NCI-H2196 (cell line): ENCODE data around the gene NSL1.
"Not testable (repeated sequence)": the region's sequence is repeated elsewhere in the genome, so short reads cannot be mapped to it uniquely, and the experiment has no call there.

Experiments
- DNase-seq: peaks from one replicate; lab custom pipeline; 2025; ENCODE audit not compliant: unreplicated experiment; lab: John Stamatoyannopoulos, UW

The NSL1 gene

DNA sequence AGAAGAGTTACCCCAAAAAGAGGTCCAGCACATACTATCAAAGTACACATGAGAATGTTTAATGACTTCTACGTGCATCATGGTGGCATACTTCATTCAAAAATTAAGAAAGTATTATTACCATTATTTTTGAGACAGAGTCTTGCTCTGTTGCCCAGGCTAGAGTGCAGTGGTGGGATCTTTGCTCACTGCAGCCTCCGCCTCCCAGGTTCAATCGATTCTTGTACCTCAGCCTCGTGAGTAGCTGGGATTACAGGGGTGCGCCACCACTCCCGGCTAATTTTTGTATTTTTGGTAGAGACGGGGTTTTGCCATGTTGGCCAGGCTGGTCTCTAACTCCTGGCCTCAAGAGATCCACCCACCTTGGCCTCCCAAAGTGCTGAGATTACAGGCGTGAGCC, 79.6 kb downstream of the NSL1 start:
- not testable (repeated sequence) for DNase-seq

DNA sequence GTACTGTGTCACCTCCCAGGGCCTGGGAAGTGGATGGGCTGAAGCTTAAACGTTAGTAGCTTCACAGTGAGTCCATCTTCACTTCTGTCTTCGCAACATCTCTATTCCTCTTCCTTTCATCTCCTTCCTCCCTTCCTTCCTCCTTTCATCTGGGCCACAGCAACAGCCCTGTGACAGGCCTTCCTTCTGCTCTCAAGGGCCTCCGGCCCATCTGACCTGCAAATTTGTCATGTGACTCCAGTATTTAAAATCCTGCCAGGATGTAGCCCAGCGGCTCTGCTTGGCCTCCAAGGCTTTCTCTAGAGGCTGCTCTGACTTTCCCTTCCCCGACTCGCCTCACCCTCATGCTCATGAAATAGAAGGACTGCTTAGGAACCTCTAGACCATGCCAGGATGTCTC, 81.0 kb downstream of the NSL1 start:
- DNase-seq: no peak

DNA sequence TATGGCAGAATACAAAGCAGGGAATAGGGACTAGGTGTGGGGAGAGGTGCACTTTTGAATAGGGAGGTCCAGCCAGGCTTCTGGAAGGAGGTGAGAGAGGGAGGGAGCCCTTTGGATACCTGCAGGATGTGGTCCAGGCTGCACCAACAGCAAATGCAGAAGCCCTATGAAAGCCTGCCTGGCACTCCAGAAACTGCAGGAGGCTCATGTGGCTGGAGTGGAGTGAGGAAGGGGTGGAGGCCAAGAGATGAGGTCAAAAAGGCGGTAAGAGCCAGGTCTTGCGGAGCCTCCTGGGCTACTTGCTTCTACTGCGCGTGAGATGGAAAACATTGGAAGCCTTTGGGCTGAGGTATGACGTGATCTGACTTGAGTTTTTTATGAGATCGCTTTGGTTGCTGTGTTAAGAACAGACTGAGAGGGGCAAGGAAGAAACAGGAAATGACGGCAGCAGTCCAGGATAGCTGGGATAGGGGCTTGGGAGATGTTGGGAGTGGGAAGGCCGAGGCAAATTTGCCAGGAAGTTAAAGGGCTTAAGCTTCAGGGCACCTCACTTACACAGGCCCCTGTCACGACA, 87.5 kb downstream of the NSL1 start:
- no peak for DNase-seq

DNA sequence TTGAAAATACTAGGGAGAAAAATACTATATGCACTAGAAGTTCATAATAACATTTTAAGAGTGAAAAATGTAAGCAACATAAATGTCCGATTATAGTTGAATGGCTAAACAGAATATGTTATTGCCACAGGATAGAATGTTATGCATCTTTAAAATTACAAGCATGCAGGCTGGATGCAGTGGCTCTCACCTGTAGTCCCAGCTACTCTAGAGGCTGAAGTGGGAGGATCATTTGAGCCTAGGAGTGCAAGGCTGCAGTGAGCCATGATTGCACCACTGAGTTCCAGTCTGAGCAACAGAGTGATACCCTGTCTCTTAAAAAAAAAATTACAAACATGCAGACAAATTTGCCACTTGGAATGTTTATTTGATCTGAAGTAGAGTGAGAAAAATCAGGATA, 88.9 kb downstream of the NSL1 start:
- no peak for DNase-seq

DNA sequence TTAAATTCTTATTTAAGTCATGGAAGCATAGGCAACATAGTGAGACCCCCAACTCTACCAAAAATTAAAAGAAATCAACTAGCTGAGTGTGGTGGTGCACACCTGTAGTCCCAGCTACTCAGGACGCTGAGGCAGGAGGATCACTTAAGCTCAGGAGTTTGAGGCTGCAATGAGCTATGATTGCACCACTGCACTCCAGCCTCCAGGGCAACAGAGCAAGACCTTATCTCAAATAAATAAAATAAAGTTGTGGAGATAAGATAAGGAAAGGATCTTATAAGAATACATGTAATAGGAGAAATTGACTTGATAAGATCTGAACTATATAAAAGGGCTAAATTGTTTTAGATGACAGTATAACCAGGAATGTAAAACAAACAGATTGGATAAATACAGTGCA, 89.7 kb downstream of the NSL1 start:
- no peak for DNase-seq

DNA sequence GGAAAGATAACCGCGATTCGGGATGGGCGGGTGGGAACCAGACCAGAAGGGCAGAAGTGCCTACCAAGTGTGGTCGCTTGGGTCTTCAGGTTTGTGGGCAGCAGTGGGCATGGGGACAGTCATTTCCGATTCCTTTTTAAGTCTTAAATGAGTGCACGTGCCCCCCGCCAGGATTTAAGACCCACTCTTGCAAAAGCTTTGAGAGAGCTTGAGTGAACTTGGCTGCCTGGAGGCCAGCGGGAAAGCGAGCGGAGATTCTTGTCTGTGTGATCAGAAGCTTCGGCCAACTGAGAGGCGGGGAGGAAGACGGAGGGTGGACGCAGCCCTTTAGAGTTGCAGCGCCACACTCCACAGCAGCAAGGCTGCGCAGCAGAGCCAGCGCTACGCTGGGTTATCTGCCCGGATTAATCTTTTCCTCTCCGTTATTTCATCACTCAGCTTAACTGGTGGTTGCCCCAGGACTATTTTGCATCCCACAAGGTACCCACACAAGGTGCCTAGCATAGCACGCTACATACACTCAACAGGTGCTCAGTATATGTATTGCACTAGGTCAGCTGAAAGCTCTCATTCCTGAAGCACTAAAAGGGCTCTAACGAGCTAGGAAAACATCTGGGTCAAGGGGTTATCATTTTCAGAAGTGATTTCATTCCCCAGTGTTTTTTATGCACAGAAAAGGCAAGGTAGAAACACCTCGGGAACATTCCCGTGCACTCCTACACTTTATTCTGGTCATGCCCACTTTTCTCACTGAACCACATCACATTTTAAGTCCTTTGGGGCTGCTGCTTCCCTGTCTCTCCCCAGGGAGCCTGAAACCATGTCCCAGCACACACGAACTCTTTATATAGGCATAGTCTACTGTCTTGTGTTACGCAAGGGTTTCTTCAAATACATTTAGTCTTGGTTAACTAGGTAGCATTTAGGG, 90.4 kb downstream of the NSL1 start:
- no peak for DNase-seq

- no peak for DNase-seq
Measured at GRCh38 chr1:212700223-212700891, 91.2 kb downstream of the NSL1 start.

DNA sequence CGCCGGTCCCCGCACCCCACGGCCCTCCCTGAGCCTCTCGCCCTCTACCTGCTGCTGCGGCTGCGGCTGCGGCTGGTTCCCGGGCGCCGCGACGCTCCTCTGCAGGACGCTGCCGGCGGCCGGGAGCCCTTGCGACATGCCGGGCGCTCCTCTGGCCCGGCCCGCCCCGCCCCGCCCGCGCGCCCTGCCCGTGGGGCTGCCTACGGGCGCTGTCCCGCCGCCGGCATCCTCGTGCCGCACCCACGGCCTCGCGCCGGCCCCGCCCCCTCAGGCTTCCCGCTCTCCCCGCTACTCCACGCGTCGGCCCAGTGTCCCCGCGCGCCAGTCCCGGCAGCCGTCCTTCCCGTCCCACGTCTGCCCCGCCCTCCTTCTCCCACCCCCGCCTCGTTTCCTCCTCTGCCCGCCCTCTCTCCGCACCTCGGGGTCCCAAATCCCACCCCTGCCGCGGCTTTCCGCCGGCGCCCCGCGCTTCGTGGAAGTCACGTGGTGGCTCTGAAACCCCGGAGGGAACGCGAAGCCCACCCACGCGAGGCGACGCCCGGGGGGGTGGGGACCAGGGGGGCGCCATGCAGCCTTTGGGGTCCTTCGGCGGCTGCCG, 91.9 kb downstream of the NSL1 start, which contains the start of gene BATF3:
TSS of gene BATF3 (minus strand) at position 216 of the 598 bp plus-strand sequence. CDS start at position 138, 78 bp downstream.
- peak; percentile 36 for DNase-seq

DNA sequence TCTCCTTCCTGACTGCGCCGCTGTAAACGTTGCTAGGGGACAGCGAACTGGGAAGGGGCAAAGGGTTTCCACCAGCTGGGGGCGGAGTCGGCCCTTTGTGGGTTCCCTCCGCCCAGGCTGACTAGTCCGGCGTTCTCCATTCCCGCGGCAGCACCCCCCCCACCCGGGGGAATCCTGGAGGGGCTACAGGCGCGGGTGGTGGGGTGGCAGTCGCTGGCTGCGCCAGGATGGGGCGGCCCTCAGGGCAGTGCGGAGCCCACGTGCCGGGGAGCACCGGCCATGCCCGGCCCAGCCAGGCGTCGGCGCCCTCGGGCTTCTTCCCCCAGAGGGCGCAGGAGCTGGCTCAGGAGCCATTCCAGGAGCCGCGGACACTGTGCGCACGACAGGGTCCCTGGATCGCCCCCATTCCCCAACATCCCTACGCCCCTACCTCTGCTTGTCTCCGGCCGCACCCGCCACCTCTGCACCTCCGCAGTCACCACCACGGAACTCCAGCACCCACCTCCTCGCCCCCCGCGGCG, 92.4 kb downstream of the NSL1 start:
- peak; percentile 66 for DNase-seq

DNA sequence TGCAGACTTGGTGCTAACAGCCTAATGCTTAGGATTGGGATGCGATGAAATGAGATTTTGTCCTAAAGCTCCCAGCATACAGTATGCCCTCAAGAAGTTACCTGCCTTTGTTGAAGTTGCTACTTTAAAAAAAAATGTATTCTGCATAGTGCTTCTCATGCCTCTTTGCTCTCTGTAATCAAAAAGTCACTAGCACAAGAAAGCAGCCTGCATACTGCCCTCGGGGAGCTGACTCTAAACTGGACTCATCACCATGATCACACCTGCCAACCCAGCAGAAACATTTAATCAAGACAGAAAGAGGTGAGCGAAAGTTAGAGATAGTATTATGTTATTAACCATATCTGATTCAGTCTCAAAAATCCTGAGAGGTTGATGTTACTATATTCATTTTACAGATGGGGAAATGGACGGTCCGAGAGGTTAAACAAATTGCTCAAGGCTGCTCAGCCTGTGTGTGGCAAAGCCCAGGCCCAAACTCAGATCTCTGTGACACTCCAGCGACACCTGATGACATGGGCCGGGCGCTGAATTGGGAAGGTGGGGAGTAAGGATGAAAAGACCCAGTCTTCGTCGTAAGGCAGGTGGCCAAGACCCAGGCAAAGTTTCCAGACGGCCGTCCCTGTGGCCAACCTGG, 93.0 kb downstream of the NSL1 start:
- DNase-seq: no peak

- DNase-seq: no peak
Measured at GRCh38 chr1:212696721-212697331, 94.8 kb downstream of the NSL1 start.

GRCh38 chr1:212692774-212693644, 98.6 kb downstream of the NSL1 start:
- DNase-seq: no peak

DNA sequence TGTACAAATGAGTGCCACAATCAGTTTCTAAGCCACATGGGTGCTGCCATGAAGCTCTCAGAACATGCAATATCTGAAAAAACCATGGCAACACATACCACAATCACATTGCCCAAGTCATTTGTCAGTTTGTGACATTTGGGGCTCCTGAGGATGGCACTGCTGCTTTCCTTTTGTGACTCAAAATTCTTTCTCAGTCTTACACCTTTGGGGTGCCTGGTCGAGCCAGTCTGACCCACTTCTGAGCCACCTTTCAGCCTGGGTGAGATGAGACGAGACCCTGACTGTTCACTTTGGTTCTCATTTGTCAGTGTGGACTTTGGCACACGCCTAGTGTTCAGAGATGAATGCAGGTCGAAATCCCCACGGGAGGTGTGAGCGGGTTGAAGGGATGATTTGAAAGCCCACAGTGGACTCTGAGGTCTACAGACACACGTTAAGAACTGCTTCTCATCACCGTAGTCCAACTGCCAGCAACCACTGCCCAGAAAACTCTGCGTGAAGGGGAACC, 100.0 kb downstream of the NSL1 start:
- no peak for DNase-seq

GRCh38 chr1:212690816-212691403, 100.7 kb downstream of the NSL1 start:
- no peak for DNase-seq

- DNase-seq: no peak
Measured at GRCh38 chr1:212689758-212690529, 101.6 kb downstream of the NSL1 start.

- DNase-seq: no peak
Measured at GRCh38 chr1:212689196-212689725, 102.3 kb downstream of the NSL1 start.

- DNase-seq: no peak
Measured at GRCh38 chr1:212688341-212689047, 103.1 kb downstream of the NSL1 start.
